CD4-positive, CD25-positive, alpha-beta regulatory T cell (primary cell): ENCODE results near the gene CFAP54. TPM values are rescaled to one million over a fixed set of nuclear protein-coding genes. Genes with fewer than 3 reads are reported as not detected.

Experiments
- ATAC-seq, 2 donors: fragments of 150-1000 bp; cut with Tn5 transposase; one replicate each; pipeline ENCODE4 v1.10.0; 2021; ENCODE audit warnings: low read depth in 2 of 2, moderate number of reproducible peaks in 2 of 2, moderate library complexity in 1 of 2
- DNase-seq, 3 donors: peaks; one replicate each; pipeline versions ENCODE4 v3.0.0 to v3.0.0-alpha.2; 2012 to 2022; ENCODE audit warnings: mixed read lengths in 1 of 3
- H3K27ac ChIP-seq: one replicate; pipeline ENCODE4 v1.7.0; 2013; ENCODE audit warnings: mild to moderate bottlenecking, low read length; ENCODE audit not compliant: insufficient read depth, poor library complexity, severe bottlenecking
- H3K27me3 ChIP-seq: one replicate; pipeline ENCODE4 v1.7.0; 2013; ENCODE audit warnings: low read length; ENCODE audit not compliant: control insufficient read depth, insufficient read depth
- H3K36me3 ChIP-seq: one replicate; pipeline ENCODE4 v1.7.0; 2013; ENCODE audit warnings: mild to moderate bottlenecking, low read length, moderate library complexity; ENCODE audit not compliant: control insufficient read depth, insufficient read depth
- H3K4me1 ChIP-seq: 2 replicates; pipeline ENCODE4 v1.7.0; 2013; ENCODE audit warnings: mild to moderate bottlenecking, low read length; ENCODE audit not compliant: insufficient read depth, control insufficient read depth, poor library complexity, severe bottlenecking
- H3K4me3 ChIP-seq: one replicate; pipeline ENCODE4 v1.7.0; 2013; ENCODE audit warnings: low read depth, mild to moderate bottlenecking, low read length, moderate library complexity
- H3K9me3 ChIP-seq, 2 experiments: 1 replicate in 1 of 2; 2 replicates in 1 of 2; pipeline ENCODE4 v1.7.0; 2013; ENCODE audit warnings: low read length in 2 of 2, mild to moderate bottlenecking in 1 of 2, moderate library complexity in 1 of 2; ENCODE audit not compliant: control insufficient read depth in 2 of 2
- H3K27ac Mint-ChIP-seq, 3 donors: one replicate each; pipeline ENCODE4 v1.8.0; 2020 to 2022; ENCODE audit warnings: mild to moderate bottlenecking in 3 of 3, mixed read lengths in 3 of 3, moderate library complexity in 2 of 3
- H3K27me3 Mint-ChIP-seq: one replicate; pipeline ENCODE4 v1.8.0; 2022; ENCODE audit warnings: mild to moderate bottlenecking, mixed read lengths
- H3K36me3 Mint-ChIP-seq: one replicate; pipeline ENCODE4 v1.8.0; 2020; ENCODE audit warnings: mixed read lengths
- H3K4me1 Mint-ChIP-seq, 4 donors: one replicate each; pipeline ENCODE4 v1.8.0; 2020 to 2022; ENCODE audit warnings: mixed read lengths in 4 of 4, mild to moderate bottlenecking in 1 of 4
- H3K4me3 Mint-ChIP-seq, 4 donors: one replicate each; pipeline ENCODE4 v1.8.0; 2020 to 2022; ENCODE audit warnings: mild to moderate bottlenecking in 4 of 4, mixed read lengths in 4 of 4, moderate library complexity in 3 of 4
- H3K9me3 Mint-ChIP-seq, 7 donors: one replicate each; pipeline ENCODE4 v1.8.0; 2020 to 2022; ENCODE audit warnings: mixed read lengths in 7 of 7, mild to moderate bottlenecking in 3 of 7, moderate library complexity in 2 of 7
- polyA plus RNA-seq, 4 donors: library from polyadenylated mRNA; unstranded; fragments of 300-500 nt; fragmentation: Illumina TruSeq; gene quantifications; one replicate each; pipeline ENCODE4 v1.2.3, GENCODE V29; 2021
- total RNA-seq: library from RNA; stranded (reverse); gene quantifications from one replicate; pipeline ENCODE4 v1.2.3, GENCODE V29; 2022

CFAP54 gene
- total and polyA plus RNA-seq, 5 donors from 2014 or later: 0.07 to 0.32 (median 0.27) TPM; not detected in 2

GRCh38 chr12:96605684-96606083, 116.3 kb downstream of the CFAP54 start:
- no peak overlapping the region for H3K27ac Mint-ChIP-seq
- ATAC-seq: no peak

GRCh38 chr12:96606134-96606533, 116.8 kb downstream of the CFAP54 start:
- H3K9me3 Mint-ChIP-seq: peaks cover 0 to 6% (median 2%) of the 10 kb centered on the region in 7 donors
- H3K27me3 Mint-ChIP-seq: peaks cover 17% of the 10 kb centered on the region
- Histone ChIP-seq H3K27ac (no peak overlapping the region), H3K36me3 (no peaks in the 10 kb centered on the region), H3K27me3 (peaks cover 11% of the 10 kb centered on the region), H3K4me1 (no peaks in the 10 kb centered on the region), H3K9me3 (no peaks in the 10 kb centered on the region), H3K4me3 (no peak overlapping the region)
- no peaks in the 10 kb centered on the region for H3K4me1 Mint-ChIP-seq
- H3K27ac Mint-ChIP-seq: no peak overlapping the region
- H3K4me3 Mint-ChIP-seq: no peak overlapping the region
- H3K36me3 Mint-ChIP-seq: no peaks in the 10 kb centered on the region
- DNase-seq (no peak), ATAC-seq (no peak)

More at GRCh38 chr12:96605684-96606083, 116.3 kb downstream of the CFAP54 start:
- Histone ChIP-seq H3K9me3 (no peaks in the 10 kb centered on the region), H3K27ac (no peak overlapping the region), H3K36me3 (no peaks in the 10 kb centered on the region), H3K4me3 (no peak overlapping the region), H3K27me3 (peaks cover 11% of the 10 kb centered on the region), H3K4me1 (no peaks in the 10 kb centered on the region)
- no peak for DNase-seq
- no peaks in the 10 kb centered on the region for H3K4me1 Mint-ChIP-seq
- H3K4me3 Mint-ChIP-seq: no peak overlapping the region
- H3K9me3 Mint-ChIP-seq: peaks cover 0 to 6% (median 2%) of the 10 kb centered on the region in 7 donors
- no peaks in the 10 kb centered on the region for H3K36me3 Mint-ChIP-seq
- peaks cover 21% of the 10 kb centered on the region for H3K27me3 Mint-ChIP-seq

GRCh38 chr12:96606644-96607043, 117.3 kb downstream of the CFAP54 start:
- peaks cover 0 to 8% (median 2%) of the 10 kb centered on the region in 7 donors for H3K9me3 Mint-ChIP-seq
- H3K4me1 ChIP-seq: no peaks in the 10 kb centered on the region
- ATAC-seq: no peak
- no peaks in the 10 kb centered on the region for H3K9me3 ChIP-seq
- no peak overlapping the region for H3K4me3 Mint-ChIP-seq
- DNase-seq: no peak
- no peak overlapping the region for H3K27ac Mint-ChIP-seq
- H3K4me1 Mint-ChIP-seq: no peaks in the 10 kb centered on the region
- H3K36me3 Mint-ChIP-seq: peaks cover 2% of the 10 kb centered on the region
- H3K36me3 ChIP-seq: no peaks in the 10 kb centered on the region
- no peak overlapping the region for H3K27ac ChIP-seq
- H3K27me3 ChIP-seq: peaks cover 11% of the 10 kb centered on the region
- H3K27me3 Mint-ChIP-seq: peaks cover 11% of the 10 kb centered on the region
- no peak overlapping the region for H3K4me3 ChIP-seq

- Histone ChIP-seq H3K27me3 (peaks cover 1% of the 10 kb centered on the region), H3K36me3 (no peaks in the 10 kb centered on the region), H3K4me1 (no peaks in the 10 kb centered on the region), H3K27ac (no peak overlapping the region), H3K9me3 (no peaks in the 10 kb centered on the region), H3K4me3 (no peak overlapping the region)
- no peaks in the 10 kb centered on the region for H3K36me3 Mint-ChIP-seq
- H3K27ac Mint-ChIP-seq: no peak overlapping the region
- H3K27me3 Mint-ChIP-seq: peaks cover 15% of the 10 kb centered on the region
- H3K4me3 Mint-ChIP-seq: no peak overlapping the region
- DNase-seq (peak in 1 of 3 donors; percentile 6), ATAC-seq (no peak)
- no peaks in the 10 kb centered on the region for H3K4me1 Mint-ChIP-seq
- H3K9me3 Mint-ChIP-seq: peaks cover 0 to 1% (median 0%) of the 10 kb centered on the region in 7 donors
Observed at GRCh38 chr12:96617178-96617577, 127.8 kb downstream of the CFAP54 start.

- no peak overlapping the region for H3K4me3 Mint-ChIP-seq
- no peaks in the 10 kb centered on the region for H3K36me3 Mint-ChIP-seq
- no peaks in the 10 kb centered on the region for H3K4me1 Mint-ChIP-seq
- H3K4me1 ChIP-seq: no peaks in the 10 kb centered on the region
- H3K4me3 ChIP-seq: no peak overlapping the region
- peaks cover 0 to 2% (median 0%) of the 10 kb centered on the region in 7 donors for H3K9me3 Mint-ChIP-seq
- H3K27ac Mint-ChIP-seq: no peak overlapping the region
- H3K27ac ChIP-seq: no peak overlapping the region
- H3K27me3 Mint-ChIP-seq: peaks cover 12% of the 10 kb centered on the region
- no peaks in the 10 kb centered on the region for H3K9me3 ChIP-seq
- H3K36me3 ChIP-seq: no peaks in the 10 kb centered on the region
- H3K27me3 ChIP-seq: peaks cover 3% of the 10 kb centered on the region
- no peak for DNase-seq
- no peak for ATAC-seq
Observed at GRCh38 chr12:96623155-96623554, 133.8 kb downstream of the CFAP54 start.

GRCh38 chr12:96623656-96624217, 134.4 kb downstream of the CFAP54 start:
- H3K4me1 Mint-ChIP-seq: no peaks in the 10 kb centered on the region
- no peak for ATAC-seq
- no peaks in the 10 kb centered on the region for H3K36me3 ChIP-seq
- H3K36me3 Mint-ChIP-seq: no peaks in the 10 kb centered on the region
- H3K27ac Mint-ChIP-seq: no peak overlapping the region
- no peak overlapping the region for H3K4me3 Mint-ChIP-seq
- peaks cover 3% of the 10 kb centered on the region for H3K27me3 ChIP-seq
- H3K4me3 ChIP-seq: no peak overlapping the region
- H3K9me3 Mint-ChIP-seq: peaks cover 0 to 2% (median 0%) of the 10 kb centered on the region in 7 donors
- no peaks in the 10 kb centered on the region for H3K9me3 ChIP-seq
- peaks cover 12% of the 10 kb centered on the region for H3K27me3 Mint-ChIP-seq
- DNase-seq: no peak
- no peaks in the 10 kb centered on the region for H3K4me1 ChIP-seq
- no peak overlapping the region for H3K27ac ChIP-seq

GRCh38 chr12:96635844-96636243, 146.5 kb downstream of the CFAP54 start:
- Mint-ChIP-seq H3K27me3 (no peaks in the 10 kb centered on the region), H3K4me1 (no peaks in the 10 kb centered on the region), H3K36me3 (no peaks in the 10 kb centered on the region), H3K27ac (no peak overlapping the region), H3K9me3 (peaks cover 0 to 2% (median 0%) of the 10 kb centered on the region in 7 donors), H3K4me3 (no peak overlapping the region)
- H3K27me3 ChIP-seq: peaks cover 5% of the 10 kb centered on the region
- H3K9me3 ChIP-seq: no peaks in the 10 kb centered on the region
- H3K36me3 ChIP-seq: no peaks in the 10 kb centered on the region
- ATAC-seq (no peak), DNase-seq (no peak)
- no peak overlapping the region for H3K4me3 ChIP-seq
- H3K27ac ChIP-seq: no peak overlapping the region
- no peaks in the 10 kb centered on the region for H3K4me1 ChIP-seq

GRCh38 chr12:96636895-96637294, 147.5 kb downstream of the CFAP54 start:
- ATAC-seq (no peak), DNase-seq (no peak)
- H3K27me3 Mint-ChIP-seq: no peaks in the 10 kb centered on the region
- Histone ChIP-seq H3K4me3 (no peak overlapping the region), H3K36me3 (no peaks in the 10 kb centered on the region), H3K9me3 (no peaks in the 10 kb centered on the region), H3K27me3 (peaks cover 5% of the 10 kb centered on the region), H3K27ac (no peak overlapping the region), H3K4me1 (no peaks in the 10 kb centered on the region)
- H3K27ac Mint-ChIP-seq: no peak overlapping the region
- no peaks in the 10 kb centered on the region for H3K36me3 Mint-ChIP-seq
- H3K4me3 Mint-ChIP-seq: no peak overlapping the region
- H3K9me3 Mint-ChIP-seq: peaks cover 0 to 2% (median 0%) of the 10 kb centered on the region in 7 donors
- H3K4me1 Mint-ChIP-seq: no peaks in the 10 kb centered on the region
